ENCODE measurements around the gene NAIP.
"Not testable (repeated sequence)": the region's sequence is repeated elsewhere in the genome, so short reads cannot be mapped to it uniquely, and the experiment has no call there.

The NAIP gene, protein sequence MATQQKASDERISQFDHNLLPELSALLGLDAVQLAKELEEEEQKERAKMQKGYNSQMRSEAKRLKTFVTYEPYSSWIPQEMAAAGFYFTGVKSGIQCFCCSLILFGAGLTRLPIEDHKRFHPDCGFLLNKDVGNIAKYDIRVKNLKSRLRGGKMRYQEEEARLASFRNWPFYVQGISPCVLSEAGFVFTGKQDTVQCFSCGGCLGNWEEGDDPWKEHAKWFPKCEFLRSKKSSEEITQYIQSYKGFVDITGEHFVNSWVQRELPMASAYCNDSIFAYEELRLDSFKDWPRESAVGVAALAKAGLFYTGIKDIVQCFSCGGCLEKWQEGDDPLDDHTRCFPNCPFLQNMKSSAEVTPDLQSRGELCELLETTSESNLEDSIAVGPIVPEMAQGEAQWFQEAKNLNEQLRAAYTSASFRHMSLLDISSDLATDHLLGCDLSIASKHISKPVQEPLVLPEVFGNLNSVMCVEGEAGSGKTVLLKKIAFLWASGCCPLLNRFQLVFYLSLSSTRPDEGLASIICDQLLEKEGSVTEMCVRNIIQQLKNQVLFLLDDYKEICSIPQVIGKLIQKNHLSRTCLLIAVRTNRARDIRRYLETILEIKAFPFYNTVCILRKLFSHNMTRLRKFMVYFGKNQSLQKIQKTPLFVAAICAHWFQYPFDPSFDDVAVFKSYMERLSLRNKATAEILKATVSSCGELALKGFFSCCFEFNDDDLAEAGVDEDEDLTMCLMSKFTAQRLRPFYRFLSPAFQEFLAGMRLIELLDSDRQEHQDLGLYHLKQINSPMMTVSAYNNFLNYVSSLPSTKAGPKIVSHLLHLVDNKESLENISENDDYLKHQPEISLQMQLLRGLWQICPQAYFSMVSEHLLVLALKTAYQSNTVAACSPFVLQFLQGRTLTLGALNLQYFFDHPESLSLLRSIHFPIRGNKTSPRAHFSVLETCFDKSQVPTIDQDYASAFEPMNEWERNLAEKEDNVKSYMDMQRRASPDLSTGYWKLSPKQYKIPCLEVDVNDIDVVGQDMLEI (N-terminal part only)

DNA sequence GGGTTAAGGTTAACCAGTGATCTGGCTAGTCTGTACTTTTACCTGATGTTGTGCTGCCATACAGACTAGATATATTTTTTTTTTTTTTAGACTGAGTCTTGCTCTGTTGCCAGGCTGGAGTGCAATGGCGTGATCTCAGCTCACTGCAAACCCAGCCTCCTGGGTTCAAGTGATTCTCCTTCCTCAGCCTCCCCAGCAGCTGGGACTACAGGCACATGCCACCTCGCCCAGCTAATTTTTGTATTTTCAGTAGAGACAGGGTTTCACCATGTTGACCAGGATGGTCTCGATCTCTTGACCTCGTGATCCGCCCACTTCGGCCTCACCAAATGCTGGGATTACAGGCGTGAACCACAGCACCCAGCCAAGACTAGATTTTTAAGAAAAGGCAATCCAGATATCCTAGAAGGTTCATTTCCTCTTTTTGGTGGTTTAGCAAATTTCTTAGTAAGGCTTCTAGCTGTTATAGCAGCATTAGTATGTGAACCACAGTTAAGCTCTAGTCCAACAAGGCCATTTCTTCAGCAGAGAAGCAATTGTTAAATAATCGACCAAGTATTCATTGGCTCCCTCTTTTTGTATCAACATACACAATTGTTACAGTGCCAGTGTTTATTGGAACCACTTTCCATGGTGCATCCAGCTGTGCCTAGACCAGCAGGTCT, at the start of gene NAIP:
Gene NAIP, minus strand, starts transcription at position 51 of the 665 bp plus-strand sequence. CDS start 12,424 bp downstream, outside the sequence.
- not testable (repeated sequence) for DNase-seq

DNA sequence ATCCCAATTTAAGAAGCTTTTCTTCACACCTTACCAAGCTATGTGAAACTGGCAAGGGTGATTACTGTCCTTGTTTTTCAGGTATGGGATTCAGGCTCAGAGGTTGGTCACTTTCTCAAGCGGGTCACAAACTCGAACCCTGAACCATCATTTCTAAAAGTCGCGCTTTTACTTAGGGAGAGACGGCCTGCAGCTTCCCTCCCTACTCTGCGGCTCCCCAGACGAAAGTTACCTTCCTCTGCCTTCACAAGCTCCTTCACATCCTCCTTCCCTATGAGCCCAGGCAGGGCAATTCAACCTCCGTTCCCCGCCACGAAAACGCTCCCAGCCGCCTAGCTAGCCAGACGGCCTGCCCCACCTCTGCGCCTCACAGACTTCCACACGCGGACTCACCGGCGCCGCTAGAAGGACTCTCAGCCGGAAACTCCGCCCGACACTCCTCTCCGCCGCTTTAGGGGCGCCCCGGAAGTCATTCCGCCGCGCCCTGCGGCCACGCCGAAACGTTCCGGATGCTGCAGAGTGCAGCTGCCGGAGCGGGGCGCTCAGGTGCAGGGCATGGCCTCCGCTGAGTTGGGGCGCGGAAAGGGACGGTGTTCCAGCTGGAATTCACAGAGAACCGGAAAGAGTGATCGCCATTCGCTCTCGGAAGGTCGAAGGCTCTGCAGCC, 42.3 kb upstream of the NAIP start, which contains the start of gene GTF2H2:
Gene GTF2H2, minus strand, starts transcription at position 415 of the 667 bp plus-strand sequence. CDS start 4,913 bp downstream, outside the sequence.
- DNase-seq = not testable (repeated sequence)

DNA sequence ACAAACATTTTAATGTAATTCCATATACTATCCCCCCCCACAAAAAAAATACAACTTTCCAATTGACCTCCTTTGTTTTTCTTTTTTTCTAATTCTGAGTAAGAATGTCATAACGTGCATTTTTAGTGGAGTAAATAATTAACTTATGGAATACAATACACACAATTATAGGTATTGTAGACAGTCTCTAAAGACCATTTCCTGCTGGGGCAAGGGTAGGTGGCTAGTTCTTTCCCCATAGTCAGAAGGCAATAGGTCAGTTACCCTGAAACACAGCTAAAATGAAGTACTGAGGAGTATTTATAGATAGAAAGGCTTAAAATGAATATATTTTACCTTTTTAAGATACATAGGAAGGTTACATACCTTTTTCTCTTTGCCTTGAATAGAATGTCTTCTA, 36.2 kb upstream of the NAIP start:
- DNase-seq = not testable (repeated sequence)

DNA sequence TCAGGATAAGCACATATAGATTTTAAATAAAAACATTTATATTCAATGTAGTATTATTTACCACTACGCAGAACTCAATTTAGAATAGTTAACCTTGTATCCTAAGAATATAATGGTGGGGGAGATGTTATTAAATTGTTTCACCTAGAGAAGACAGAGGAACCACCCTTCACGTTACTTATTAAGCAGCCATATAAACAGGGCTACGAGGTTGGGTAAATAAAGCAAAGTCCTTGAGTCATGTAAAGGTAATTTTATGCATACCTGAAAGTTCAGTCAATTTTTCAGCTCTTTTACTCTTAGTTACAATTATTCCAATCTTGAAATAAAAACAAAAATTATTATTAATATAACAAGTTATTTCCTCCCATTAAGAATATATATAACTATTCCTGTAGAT, 34.3 kb upstream of the NAIP start:
- not testable (repeated sequence) for DNase-seq

DNA sequence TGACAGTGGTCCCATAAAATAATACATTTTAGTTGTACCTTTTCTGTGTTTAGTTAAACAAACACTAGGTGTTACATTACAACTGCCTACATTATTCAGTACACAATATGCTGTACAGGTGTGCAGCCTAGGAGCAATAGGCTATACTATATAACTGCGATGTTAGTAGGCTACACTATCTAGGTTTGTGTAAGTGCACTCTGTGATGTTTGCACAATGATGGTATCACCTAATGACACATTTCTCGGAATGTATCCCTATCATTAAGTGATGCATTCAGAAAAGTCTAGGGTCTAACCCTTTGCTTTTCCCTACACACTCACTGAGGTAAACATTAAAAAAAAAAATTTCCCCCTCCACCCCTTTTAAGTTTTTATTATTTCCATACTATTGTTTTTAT, 19.7 kb upstream of the NAIP start:
- DNase-seq = not testable (repeated sequence)

DNA sequence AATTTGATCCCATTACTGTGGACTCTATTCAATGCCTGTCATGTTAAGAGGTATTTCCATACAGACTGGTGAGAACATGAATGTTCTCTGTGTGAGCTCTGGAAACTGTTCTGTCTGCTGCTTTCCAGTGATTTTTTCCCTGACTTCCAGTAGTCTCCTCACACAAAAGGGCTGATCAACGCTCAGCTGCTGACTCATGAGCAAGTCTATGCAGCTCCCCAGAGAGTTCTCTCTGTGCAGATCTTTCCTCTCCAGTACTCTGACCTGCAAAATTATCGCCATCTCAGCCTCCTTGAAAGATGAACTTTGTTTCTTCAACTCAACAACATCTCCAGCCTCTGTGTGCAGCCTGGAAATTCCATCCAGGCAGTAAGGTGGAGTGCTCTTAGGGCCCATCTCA, 19.0 kb upstream of the NAIP start:
- not testable (repeated sequence) for DNase-seq

DNA sequence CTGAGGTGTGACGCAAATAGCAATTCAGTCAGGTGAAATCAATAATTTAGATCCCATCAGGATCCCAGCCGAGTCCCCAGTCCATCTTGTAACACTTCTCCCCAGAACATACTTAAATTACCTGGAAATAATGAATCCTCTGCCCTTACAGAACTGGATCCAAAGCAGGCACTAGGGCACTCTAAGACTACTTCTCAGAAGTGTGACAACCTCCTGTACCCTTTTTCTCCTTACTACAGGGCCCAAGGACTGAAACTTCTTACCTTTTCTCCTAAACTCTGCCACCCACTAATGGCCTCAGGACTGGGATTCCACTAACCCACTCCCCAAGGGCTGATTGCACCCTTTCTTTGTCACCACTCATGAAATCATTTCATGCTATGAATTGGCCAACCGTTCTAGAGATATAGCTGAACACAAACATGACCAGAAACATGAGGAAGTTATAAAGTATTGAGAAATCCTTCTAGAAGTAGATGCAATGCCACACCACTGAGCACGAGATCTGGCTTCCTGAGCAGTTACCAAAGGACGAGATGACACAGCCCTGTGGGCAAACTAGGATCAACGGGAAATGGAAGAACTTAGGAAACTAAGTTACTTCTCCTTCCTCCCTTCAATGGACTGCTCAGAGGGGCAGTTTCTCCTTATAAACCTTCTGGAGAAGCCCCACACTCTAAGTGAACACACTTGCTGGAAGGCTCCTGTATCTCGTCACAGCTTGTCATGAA, 6.1 kb upstream of the NAIP start:
- DNase-seq = not testable (repeated sequence)

DNA sequence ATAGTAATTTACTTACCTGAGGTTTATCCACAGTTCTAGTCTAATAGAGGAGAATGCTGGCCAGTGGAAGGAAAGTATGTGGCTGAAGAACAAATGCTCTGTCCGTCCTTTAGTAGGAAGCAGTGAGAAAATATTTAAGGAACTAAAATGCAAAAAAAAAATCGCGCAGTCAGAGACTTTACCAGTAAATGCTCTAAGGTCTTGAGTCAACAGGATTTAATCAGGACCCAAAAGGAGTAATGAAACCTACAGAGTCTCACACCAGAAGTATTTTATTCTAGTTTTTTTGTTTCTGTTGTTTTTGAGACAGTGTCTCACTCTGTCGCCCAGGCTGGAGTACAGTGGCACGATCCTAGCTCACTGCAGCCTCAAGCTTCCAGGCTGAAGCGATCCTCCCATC, 4.5 kb downstream of the NAIP start:
- not testable (repeated sequence) for DNase-seq

DNA sequence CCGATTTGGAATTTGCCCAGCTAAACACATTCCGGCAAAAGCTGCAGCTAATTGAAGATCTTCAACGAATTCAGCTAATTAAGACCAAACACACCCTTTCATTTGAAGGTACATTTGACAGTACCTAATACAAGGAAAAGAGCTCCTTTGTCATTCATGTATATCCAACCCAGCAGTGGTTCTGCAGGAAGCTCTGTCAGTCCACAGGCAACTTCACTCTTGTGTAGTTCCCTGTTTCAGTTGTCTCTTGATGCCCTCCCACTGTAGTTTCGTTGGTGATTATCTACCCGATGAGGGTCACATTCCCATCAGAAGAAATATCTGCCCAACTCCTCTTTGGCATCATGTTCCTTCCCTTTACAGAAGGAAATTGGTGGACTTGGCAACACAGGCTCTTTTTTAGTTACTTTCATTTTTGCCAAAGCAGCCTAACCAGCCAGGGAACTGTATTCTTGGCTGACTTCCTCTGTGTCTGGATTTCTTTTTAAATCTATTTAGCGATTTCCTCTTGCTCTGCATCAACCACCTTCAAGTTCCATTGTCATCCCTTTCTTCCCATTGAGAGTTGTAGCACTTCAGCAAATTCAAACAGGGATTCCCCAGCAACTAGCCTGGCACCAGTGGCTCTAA, 6.6 kb downstream of the NAIP start:
- not testable (repeated sequence) for DNase-seq

DNA sequence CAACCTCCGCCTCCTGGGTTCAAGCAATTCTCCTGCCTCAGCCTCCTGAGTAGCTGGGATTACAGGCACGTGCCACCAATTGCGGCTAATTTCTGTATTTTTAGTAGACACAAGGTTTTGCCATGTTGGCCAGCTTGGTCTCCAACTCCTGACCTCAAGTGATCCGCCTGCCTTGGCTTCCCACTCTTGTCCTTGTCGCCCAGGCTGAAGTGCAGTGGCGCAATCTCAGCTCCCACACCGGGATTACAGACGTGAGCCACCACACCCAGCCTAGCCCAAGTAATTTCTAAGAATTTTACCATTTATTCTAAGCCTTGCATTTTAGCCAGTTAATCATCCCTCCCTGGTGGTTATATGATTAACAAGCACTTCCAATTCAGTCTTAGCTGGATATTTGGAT, 11.0 kb downstream of the NAIP start:
- no peak for DNase-seq

DNA sequence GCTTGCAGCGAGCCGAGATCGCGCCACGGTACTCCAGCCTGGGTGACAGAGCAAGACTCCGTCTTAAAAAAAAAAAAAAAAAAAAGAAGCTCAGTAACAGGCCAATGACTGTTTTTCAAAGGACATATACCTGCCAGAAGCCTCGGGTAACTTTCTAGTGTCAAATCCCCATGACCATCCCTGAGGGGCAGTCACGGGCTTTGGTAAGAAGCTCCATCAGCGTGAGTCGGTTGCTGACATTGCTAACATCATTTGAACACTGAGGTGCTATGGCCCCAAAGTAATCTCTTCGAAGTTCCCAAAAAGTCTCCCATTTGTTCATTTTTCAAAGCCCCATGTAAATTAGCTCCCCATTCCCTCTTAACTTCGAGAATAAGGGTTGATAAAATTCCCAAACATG, 11.6 kb downstream of the NAIP start:
- DNase-seq = no peak

DNA sequence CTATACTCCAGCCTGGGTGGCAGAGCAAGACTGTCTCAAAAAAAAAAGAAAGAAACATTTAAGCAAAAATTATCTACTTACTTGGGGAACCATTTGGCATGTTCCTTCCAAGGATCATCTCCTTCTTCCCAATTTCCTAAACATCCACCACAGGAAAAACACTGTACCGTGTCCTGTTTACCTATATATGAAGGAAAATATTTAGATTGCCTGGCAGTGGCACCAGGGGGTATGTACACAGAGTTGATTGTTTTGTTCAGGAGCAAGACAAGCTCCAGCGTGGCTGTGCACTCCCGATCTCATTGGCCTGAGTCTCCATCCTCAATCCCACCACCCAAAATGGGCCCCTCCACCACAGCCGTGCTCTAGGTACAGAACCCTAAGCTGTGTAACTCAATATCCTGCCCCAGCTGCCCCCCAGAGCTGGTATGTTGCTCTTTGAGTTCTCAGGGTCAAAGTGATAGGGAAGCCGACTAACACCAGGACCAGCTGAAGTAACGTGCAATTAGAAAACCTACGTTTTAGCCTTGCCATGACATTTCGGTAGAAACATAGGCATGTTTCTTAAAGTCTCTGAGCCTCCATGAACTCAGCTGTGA, 13.8 kb downstream of the NAIP start:
- DNase-seq = no peak

DNA sequence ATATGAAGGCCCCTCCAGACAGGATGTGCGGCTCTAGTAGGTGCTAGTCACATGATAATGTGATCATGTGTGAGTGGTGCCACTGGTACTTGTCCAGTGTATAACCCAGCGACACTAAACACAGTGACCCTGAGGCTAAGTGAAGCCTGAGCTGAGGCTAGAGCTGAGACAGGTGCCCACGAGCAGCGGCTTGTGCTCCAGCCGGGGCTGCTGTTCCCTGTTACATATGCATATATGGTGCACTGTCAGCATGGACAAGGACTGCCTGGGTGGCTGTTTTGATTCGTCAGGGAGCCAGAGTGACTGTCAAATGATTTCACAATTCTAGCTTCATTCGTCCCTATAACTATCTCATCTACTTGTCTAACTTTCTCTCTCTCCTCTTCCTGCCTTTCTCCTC, 18.2 kb downstream of the NAIP start:
- DNase-seq = not testable (repeated sequence)

DNA sequence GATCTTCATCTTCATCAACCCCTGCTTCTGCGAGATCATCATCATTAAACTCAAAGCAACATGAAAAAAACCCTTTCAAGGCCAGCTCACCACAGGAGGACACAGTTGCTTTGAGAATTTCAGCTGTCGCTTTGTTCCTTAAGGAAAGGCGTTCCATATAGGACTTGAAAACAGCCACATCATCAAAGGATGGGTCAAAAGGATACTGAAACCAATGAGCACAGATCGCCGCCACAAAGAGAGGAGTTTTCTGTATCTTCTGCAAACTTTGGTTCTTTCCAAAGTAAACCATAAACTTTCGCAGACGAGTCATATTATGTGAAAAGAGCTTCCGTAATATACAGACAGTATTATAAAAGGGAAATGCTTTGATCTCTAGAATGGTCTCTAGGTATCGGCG, 40.3 kb downstream of the NAIP start:
- not testable (repeated sequence) for DNase-seq

DNA sequence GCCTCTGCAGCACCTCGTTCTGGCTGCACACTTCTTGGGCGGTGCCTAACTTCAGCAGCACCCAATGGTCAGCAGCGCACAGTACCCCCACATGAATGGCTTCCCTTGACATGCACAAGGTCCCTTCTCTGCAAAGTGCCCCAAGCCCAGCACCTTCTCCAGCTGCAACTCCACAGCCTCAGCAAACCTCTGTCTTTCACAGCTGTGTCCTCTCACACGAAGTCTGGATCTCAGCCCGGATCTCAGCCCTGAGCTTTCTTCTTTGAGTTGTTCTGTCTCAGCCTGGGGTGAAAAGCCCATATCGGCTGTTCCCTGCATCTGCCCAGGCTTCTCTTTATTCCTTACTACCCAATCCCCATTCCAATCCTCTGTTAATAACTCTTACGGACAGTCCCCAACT, 57.9 kb downstream of the NAIP start:
- not testable (repeated sequence) for DNase-seq

DNA sequence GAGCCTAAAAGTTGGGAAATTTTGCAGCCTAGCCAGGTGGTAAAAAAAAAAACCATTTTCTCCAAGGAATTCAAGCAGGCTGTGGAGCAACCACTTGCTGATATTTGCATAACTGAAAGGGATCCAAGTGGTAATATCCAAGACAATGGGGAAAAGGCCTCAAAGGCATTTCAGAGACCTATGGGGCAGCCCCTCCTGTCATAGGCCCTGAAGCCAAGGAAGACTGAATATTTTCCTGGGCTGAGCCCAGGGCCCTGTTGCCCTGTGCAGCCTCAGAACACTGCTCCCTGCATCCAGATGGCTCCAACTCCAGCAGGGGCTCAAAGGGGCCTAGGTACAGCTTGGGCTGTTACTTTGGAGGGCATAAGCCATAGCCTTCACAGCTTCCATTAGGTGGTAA, 60.6 kb downstream of the NAIP start:
- not testable (repeated sequence) for DNase-seq

DNA sequence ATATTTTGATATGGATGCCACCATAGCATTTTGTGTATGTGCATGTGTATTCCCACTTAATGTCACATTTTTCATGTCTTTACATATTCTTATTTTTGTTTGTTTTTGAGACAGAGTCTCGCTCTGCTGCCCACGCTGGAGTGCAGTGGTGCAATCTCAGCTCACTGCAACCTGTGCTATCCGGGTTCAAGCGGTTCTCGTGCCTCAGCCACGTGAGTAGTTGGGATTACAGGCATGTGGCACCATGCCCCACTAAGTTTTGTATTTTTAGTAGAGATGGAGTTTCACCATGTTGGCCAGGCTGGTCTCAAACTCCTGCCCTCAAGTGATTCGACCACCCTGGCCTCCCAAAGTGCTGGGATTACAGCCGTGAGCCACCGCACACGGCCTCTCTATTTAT, 72.1 kb downstream of the NAIP start:
- DNase-seq = not testable (repeated sequence)

DNA sequence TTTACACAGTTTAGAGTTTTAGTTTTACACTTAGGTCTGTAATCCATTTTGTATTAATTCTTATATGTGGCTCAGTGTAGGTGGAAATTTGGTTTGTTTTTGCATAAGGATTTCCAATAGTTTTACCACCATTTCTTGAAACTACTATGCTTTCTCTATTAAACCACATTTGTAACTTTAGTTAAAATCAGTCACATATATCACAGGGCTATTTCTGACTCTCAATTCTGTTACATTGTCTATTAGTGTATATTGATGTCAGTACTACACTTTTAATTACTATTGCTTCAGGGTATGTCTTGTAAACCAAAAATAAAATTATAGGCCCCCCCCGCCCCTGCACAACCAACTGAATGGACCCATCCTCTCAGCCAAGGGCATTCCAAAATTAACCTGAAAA, 92.6 kb downstream of the NAIP start:
- not testable (repeated sequence) for DNase-seq

DNA sequence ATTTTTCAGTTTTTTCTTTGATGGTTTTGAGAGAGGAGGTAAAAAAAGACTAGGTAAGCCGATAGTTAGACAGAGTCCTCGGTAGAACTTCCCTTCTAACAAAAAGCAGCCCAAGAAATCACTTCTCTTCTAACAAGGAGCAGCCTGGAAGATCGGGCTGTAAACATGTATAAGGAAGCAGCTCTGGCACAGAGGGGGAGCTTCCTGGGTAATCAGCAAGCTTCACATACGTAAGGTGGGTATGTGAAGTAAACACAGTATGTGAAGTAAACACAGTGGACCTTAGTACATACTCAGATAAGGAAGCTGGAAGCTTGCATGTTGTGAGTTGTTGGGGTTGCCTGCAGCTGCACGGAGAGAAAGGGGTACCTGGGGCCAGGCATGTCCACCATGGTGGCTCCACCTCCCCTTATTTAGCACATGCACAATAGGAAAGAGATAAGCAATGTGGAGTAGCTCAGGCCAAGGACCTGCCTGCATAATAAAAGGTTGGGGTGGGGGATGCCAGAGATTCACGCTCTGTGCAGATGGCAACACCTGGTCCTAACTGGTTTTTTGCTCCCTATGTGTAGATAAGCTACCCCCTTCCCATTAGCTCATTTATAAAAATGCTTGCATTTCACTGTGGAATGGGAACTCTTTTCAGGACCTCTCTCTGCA, 93.3 kb downstream of the NAIP start:
- DNase-seq = not testable (repeated sequence)

DNA sequence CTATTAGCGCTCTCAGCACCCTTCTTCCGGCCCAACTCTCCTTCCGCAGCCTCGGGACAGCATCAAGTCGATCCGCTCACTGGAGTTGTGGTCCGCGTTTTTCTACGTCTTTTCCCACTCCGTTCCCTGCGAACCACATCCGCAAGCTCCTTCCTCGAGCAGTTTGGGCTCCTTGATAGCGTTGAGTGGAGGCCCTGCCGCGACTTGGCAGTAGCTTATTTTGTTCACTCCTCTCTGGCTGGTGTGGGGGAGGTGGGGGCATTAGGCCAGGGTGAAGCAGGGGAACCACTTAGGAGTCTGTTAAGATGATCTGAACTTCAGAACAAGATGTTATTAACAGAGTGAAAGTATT, 100.0 kb downstream of the NAIP start:
- DNase-seq = not testable (repeated sequence)

Measured in SW 1271 (cell line).